ENCODE data around the gene USP7.

The USP7 gene

GRCh38 chr16:8964462-8964861 lies 756 bp upstream of the USP7 start:
- DNase-seq (ENCODE audit: insufficient read length, low spot score) (no peak), FAIRE-seq (no peak)
- no peak for TF ChIP-seq POLR2A (IDR thresholded peaks at IDR 0.05; ENCODE audit: low read depth, low read length)

DNA sequence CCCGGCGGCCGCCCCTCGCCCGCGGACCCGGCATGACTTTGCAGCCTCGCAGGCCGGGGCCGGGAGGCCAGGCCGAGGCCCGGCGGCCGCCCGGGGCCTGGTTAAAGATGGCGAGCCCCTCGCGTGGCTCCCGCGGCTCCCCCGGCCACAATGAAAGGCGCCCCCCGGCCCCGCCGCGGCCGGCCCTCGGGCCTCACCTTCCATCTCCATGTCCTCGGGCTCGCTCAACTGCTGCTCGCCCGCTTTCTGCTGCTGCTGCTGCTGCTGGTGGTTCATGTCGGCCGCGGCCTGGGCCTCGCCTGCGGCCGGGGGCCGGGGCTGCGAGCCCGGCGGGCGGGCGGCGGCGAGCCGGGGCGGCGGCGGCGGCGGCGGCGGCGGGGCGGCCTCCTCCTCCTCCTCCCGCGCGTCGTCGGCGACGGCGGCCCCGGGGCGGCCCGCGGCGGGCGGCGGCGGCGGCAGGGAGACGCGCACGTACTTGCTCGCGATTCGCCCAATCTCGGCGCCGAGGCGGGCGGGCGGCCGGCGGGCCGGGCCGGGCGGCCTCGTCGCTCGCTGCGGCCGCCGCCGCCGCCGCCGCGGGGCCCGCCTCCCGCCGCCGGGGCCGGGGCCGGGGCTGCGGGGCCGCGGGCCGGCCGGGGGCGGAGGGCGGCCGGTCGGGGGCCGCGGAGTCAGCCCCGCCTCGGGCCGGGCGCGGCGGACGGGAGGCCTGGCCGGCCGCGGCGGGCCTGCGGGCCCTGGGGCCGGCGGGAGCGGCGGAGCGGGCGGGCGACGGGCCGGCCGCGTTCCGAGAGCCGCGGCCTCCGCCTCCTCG lies 491 bp downstream of the USP7 start:
- TF ChIP-seq POLR2A (IDR thresholded peaks at IDR 0.05; ENCODE audit: low read depth, low read length) = no peak

GRCh38 chr16:8962393-8963009 lies 1.2 kb downstream of the USP7 start:
- FAIRE-seq (no peak), DNase-seq (ENCODE audit: insufficient read length, low spot score) (no peak)
- TF ChIP-seq POLR2A (IDR thresholded peaks at IDR 0.05; ENCODE audit: low read depth, low read length) = no peak

More for the DNA sequence above, 491 bp downstream of the USP7 start:
- DNase-seq (ENCODE audit: insufficient read length, low spot score) (no peak), FAIRE-seq (no peak)

- no peak for FAIRE-seq
- no peak for DNase-seq (ENCODE audit: insufficient read length, low spot score)
- TF ChIP-seq POLR2A (IDR thresholded peaks at IDR 0.05; ENCODE audit: low read depth, low read length) = no peak
Measured at GRCh38 chr16:8961811-8962390, 1.8 kb downstream of the USP7 start.

DNA sequence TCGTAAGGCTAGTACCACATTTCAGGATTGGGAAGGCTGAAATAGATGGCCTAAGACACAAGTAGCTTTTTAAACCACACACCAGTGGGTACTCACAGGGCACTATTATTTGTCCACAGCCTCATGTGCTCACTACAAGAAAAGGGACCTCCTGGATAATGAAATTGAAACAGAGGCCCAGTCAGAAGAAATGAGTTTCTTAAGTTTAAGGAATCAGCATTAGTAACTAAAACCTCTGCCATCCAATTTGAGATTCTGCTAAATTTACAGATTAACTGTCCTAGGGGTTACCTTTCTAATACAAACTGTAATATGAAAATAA lies 3.0 kb downstream of the USP7 start:
- no peak for TF ChIP-seq POLR2A (IDR thresholded peaks at IDR 0.05; ENCODE audit: low read depth, low read length)
- FAIRE-seq (no peak), DNase-seq (ENCODE audit: insufficient read length, low spot score) (no peak)

DNA sequence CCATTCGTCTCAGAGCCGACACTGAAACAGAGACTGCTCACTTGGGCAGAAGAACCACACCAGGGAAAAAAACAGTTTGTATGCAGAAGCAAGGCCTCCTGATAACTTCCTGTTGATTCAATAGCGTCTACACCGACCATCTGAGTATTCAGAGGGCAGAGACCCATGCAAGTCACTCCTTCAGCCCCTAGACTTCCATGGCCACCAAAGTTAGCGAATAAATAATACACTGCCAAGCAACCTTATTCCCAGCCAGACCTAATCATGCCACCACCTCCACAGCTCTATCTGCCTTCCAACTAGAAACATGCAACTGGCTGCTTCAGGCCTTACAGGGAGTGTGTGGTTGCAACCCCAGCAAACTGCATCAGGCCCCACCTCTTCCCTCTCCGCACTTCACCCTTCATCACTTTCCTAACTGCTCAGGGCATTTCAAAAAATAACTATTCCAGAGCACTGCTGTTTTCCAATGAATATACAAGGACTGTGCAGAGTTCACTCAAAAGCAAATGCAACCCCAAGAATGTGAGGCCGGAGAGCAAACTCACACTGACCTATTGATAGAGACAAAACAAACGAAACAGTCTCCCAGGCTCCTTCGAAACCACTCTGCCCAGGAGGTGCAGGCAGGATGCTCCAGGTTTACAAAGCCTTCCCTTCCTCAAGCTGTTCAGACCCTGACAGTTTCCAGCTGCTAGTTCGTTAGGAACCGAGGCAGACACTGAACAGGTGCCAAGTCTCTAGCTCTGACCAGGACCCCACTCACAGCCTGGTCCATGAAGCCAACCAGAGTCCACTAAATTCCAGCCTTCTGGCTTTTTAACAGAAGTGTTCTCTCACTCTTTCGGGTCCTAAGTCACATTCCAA lies 3.6 kb downstream of the USP7 start:
- DNase-seq (ENCODE audit: insufficient read length, low spot score) (no peak), FAIRE-seq (no peak)
- TF ChIP-seq POLR2A (IDR thresholded peaks at IDR 0.05; ENCODE audit: low read depth, low read length) = no peak

GRCh38 chr16:8958344-8959167 lies 5.2 kb downstream of the USP7 start:
- FAIRE-seq (no peak), DNase-seq (ENCODE audit: insufficient read length, low spot score) (peak; percentile 63)
- no peak for TF ChIP-seq POLR2A (IDR thresholded peaks at IDR 0.05; ENCODE audit: low read depth, low read length)

GRCh38 chr16:8957509-8958157 lies 6.1 kb downstream of the USP7 start:
- DNase-seq (ENCODE audit: insufficient read length, low spot score) = no peak
- no peak for TF ChIP-seq POLR2A (IDR thresholded peaks at IDR 0.05; ENCODE audit: low read depth, low read length)
- no peak for FAIRE-seq

GRCh38 chr16:8957063-8957397 lies 6.7 kb downstream of the USP7 start:
- DNase-seq (ENCODE audit: insufficient read length, low spot score) (no peak), FAIRE-seq (no peak)
- TF ChIP-seq POLR2A (IDR thresholded peaks at IDR 0.05; ENCODE audit: low read depth, low read length) = no peak

DNA sequence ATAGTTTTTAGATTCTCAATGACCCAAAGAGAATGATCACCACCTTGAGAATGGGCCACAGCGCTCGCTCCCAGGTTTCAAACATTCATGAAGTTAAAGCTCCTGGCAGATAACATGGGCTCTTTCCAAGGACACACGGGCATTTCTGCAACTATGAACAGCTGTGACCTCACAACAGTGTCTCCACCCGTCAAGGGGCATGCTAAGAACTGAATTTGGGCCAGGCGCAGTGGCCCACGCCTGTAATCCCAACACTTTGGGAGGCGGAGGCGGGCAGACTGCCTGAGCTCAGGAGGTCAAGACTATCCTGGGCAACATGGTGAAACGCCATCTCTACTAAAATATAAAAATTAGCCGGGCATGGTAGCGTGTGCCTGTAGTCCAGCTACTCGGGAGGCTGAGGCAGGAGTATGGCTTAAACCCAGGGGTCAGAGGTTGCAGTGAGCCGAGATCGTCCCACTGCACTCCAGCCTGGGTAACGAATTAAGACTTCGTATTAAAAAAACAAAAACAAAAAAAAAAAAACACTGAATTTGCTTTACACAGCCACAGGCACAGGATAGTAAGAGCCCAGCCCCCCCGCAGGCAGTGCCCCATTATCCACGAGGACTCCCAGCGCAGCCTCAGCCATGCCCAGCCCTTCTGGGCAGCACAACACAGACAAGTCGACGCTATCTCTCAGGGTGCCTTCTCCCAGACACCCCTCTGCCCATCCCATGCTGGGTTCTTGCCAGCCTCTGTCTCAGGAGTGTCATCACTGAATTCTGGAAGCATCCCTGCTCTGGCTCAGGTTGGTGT lies 7.2 kb downstream of the USP7 start:
- no peak for TF ChIP-seq POLR2A (IDR thresholded peaks at IDR 0.05; ENCODE audit: low read depth, low read length)

DNA sequence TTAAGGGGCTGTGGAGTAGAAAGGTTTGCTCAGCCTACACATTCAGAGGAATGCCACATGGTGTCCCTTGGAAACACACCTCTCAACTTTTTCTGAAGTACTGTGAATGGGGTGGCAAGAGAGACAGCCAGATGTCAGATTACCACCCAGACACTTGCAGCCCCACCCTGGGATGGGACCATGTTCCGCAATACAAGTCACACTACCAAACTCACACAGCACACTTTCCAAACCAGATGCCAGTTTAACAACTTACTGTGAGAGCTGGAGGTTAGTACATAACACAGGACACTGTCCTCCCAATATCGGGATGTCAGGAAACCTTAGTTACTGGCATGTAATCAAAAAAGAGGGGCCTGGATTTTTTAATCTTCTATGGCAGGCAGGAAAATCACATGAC lies 7.9 kb downstream of the USP7 start:
- no peak for DNase-seq (ENCODE audit: insufficient read length, low spot score)
- no peak for FAIRE-seq
- TF ChIP-seq POLR2A (IDR thresholded peaks at IDR 0.05; ENCODE audit: low read depth, low read length) = no peak

More for the DNA sequence above, 7.2 kb downstream of the USP7 start:
- FAIRE-seq (no peak), DNase-seq (ENCODE audit: insufficient read length, low spot score) (no peak)

DNA sequence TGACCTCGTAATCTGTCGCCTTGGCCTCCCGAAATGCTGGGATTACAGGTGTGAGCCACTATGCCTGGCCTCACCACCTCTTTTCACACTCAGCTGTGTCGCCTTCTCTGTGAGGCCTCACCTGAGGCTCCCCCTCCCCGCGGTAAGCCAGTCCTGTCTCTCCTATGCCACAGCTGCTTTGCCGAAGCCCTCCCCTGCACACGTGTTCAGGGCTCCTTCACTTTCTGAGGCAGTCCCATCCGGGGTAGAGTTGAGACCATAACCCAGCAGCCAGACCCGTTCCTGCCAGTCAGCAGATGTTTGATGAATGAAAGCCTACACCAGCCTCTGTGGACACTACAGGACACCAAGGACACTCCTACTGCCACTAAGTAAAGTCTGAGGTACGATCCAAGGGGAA lies 10.6 kb downstream of the USP7 start:
- no peak for FAIRE-seq
- DNase-seq (ENCODE audit: insufficient read length, low spot score) = no peak
- TF ChIP-seq POLR2A (IDR thresholded peaks at IDR 0.05; ENCODE audit: low read depth, low read length) = no peak
